GM12892 (cell line): ENCODE measurements around the gene AMZ2. TPM values are rescaled to one million over a fixed set of nuclear protein-coding genes. Genes with fewer than 3 reads are reported as not detected.
A peak's percentile ranks its signal among the peaks of the same experiment; 100 is the strongest.
"Not testable (repeated sequence)": the region's sequence is repeated elsewhere in the genome, so short reads cannot be mapped to it uniquely, and the experiment has no call there.

Source experiments
- DNase-seq: peaks from one replicate; pipeline ENCODE4 v3.0.0; 2011; ENCODE audit not compliant: insufficient read length
- FAIRE-seq: peaks from 2 replicates; lab custom pipeline; 2011; peaks lifted over from hg19 to GRCh38; lab: Jason Lieb, UNC
- POLR2A ChIP-seq: IDR thresholded peaks from 2 replicates; pipeline ENCODE4 v1.6.1; 2011; ENCODE audit warnings: low read depth, low read length, control low read depth
- POLR2AphosphoS5 ChIP-seq: IDR thresholded peaks from 2 replicates; pipeline ENCODE4 v1.6.1; 2011; ENCODE audit warnings: low read depth, low read length, control low read depth
- TAF1 ChIP-seq: IDR thresholded peaks from 2 replicates; pipeline ENCODE4 v1.6.1; 2011; ENCODE audit warnings: low read depth, mild to moderate bottlenecking, control low read depth, low read length, borderline replicate concordance
- polyA plus RNA-seq: library from polyadenylated mRNA; unstranded; fragments of >200 nt; gene quantifications from one replicate; pipeline ENCODE4 v1.2.1, GENCODE V29; 2012; ENCODE audit warnings: missing spikeins, inconsistent platforms; ENCODE audit not compliant: missing spikeins

The AMZ2 gene
- polyA plus RNA-seq = 118 TPM

- TF ChIP-seq POLR2A (peak; percentile 87), TAF1 (peak; percentile 60; the same call in 1 of the 2 replicates), POLR2AphosphoS5 (peak; percentile 86)
- peak; percentile 100 for FAIRE-seq
- peak; percentile 72 for DNase-seq
Measured at GRCh38 chr17:68247445-68248198, at the start of gene AMZ2. AMZ2 (plus strand) TSS chr17:68248043; CDS start chr17:68250188, 2,145 bp downstream.

GRCh38 chr17:68198931-68199836 lies 48.7 kb upstream of the AMZ2 start:
- DNase-seq = no peak
- FAIRE-seq = no peak
- TF ChIP-seq POLR2AphosphoS5 (no peak), POLR2A (no peak), TAF1 (no peak)

- FAIRE-seq = peak; percentile 44
- DNase-seq = no peak
- TF ChIP-seq POLR2AphosphoS5 (no peak), POLR2A (no peak), TAF1 (no peak)
Measured at GRCh38 chr17:68199837-68200688, 47.8 kb upstream of the AMZ2 start.

GRCh38 chr17:68200689-68201417 lies 47.0 kb upstream of the AMZ2 start:
- FAIRE-seq = peak; percentile 81
- no peak for DNase-seq
- TF ChIP-seq POLR2A (no peak), POLR2AphosphoS5 (no peak), TAF1 (no peak)

- not testable (repeated sequence) for DNase-seq, FAIRE-seq
Measured at GRCh38 chr17:68201418-68201771, 46.4 kb upstream of the AMZ2 start.

- FAIRE-seq, DNase-seq: not testable (repeated sequence)
Measured at GRCh38 chr17:68202321-68202720, 45.5 kb upstream of the AMZ2 start.

- FAIRE-seq (no peak), DNase-seq (no peak)
- TF ChIP-seq POLR2A (no peak), POLR2AphosphoS5 (no peak), TAF1 (no peak)
Measured at GRCh38 chr17:68204736-68205135, 43.1 kb upstream of the AMZ2 start.

GRCh38 chr17:68205251-68205807 lies 42.5 kb upstream of the AMZ2 start:
- TF ChIP-seq POLR2AphosphoS5 (0 out of 2 replicates have a peak, but pooled peaks have one; percentile 24), TAF1 (no peak), POLR2A (peak; percentile 52; the same call in 1 of the 2 replicates)
- DNase-seq (peak; percentile 83), FAIRE-seq (peak; percentile 87)

GRCh38 chr17:68205808-68206720 lies 41.8 kb upstream of the AMZ2 start:
- no peak for TF ChIP-seq POLR2A
- TF ChIP-seq POLR2AphosphoS5 = no peak
- TF ChIP-seq TAF1 = no peak
- DNase-seq (no peak), FAIRE-seq (peak; percentile 95)
